GM06990 (cell line): ENCODE results near the gene TBC1D5.

Experiments used
- DNase-seq: peaks from one replicate; pipeline ENCODE4 v3.0.0-alpha.2; 2011; ENCODE audit not compliant: insufficient read length; ENCODE audit errors: extremely low read depth
- H3K27me3 ChIP-seq: replicated peaks from 2 replicates; pipeline ENCODE4 v1.6.0; 2011; ENCODE audit warnings: low read length; ENCODE audit not compliant: control insufficient read depth, insufficient read depth
- H3K36me3 ChIP-seq: 2 replicates; pipeline ENCODE4 v1.5.1; 2011; ENCODE audit warnings: low read length; ENCODE audit not compliant: control insufficient read depth, insufficient read depth
- H3K4me3 ChIP-seq: replicated peaks from 2 replicates; pipeline ENCODE4 v1.5.1; 2011; ENCODE audit warnings: low read depth, mild to moderate bottlenecking, control low read depth, low read length
- CTCF ChIP-seq: IDR thresholded peaks from 2 replicates; pipeline ENCODE4 v1.5.1; 2011; ENCODE audit warnings: low read length, control low read depth, mild to moderate bottlenecking, inconsistent platforms; ENCODE audit not compliant: insufficient read depth, poor library complexity, severe bottlenecking

TBC1D5 gene

GRCh38 chr3:17266846-17267245 lies 475.6 kb downstream of the TBC1D5 start:
- H3K36me3 ChIP-seq: no peaks in the 10 kb centered on the region
- no peak overlapping the region for H3K4me3 ChIP-seq
- TF ChIP-seq CTCF: no peak
- DNase-seq: no peak
- no peaks in the 10 kb centered on the region for H3K27me3 ChIP-seq

- TF ChIP-seq CTCF: no peak
- DNase-seq: no peak
- no peak overlapping the region for H3K4me3 ChIP-seq
- H3K36me3 ChIP-seq: no peaks in the 10 kb centered on the region
- no peaks in the 10 kb centered on the region for H3K27me3 ChIP-seq
Measured at GRCh38 chr3:17261627-17262369, 480.6 kb downstream of the TBC1D5 start.

GRCh38 chr3:17260257-17260656 lies 482.2 kb downstream of the TBC1D5 start:
- no peak for DNase-seq
- Histone ChIP-seq H3K4me3 (no peak overlapping the region), H3K36me3 (no peaks in the 10 kb centered on the region), H3K27me3 (no peaks in the 10 kb centered on the region)
- no peak for TF ChIP-seq CTCF

GRCh38 chr3:17259685-17260084 lies 482.7 kb downstream of the TBC1D5 start:
- DNase-seq: no peak

GRCh38 chr3:17258823-17259436 lies 483.5 kb downstream of the TBC1D5 start:
- DNase-seq: peak; percentile 14
- Histone ChIP-seq H3K27me3 (no peaks in the 10 kb centered on the region), H3K4me3 (no peak overlapping the region), H3K36me3 (no peaks in the 10 kb centered on the region)
- peak; percentile 65 for TF ChIP-seq CTCF

More at GRCh38 chr3:17259685-17260084, 482.7 kb downstream of the TBC1D5 start:
- no peaks in the 10 kb centered on the region for H3K27me3 ChIP-seq
- no peak overlapping the region for H3K4me3 ChIP-seq
- no peaks in the 10 kb centered on the region for H3K36me3 ChIP-seq
- TF ChIP-seq CTCF: no peak
